ENCODE data around the gene CCSER2. TPM values are rescaled to one million over a fixed set of nuclear protein-coding genes. Genes with fewer than 3 reads are reported as not detected.
A peak's percentile ranks its signal among the peaks of the same experiment; 100 is the strongest.
"Not testable (repeated sequence)": the region's sequence is repeated elsewhere in the genome, so short reads cannot be mapped to it uniquely, and the experiment has no call there.

The CCSER2 gene
- total and polyA plus RNA-seq, 2 donors: 18.4 to 35.8 TPM

DNA sequence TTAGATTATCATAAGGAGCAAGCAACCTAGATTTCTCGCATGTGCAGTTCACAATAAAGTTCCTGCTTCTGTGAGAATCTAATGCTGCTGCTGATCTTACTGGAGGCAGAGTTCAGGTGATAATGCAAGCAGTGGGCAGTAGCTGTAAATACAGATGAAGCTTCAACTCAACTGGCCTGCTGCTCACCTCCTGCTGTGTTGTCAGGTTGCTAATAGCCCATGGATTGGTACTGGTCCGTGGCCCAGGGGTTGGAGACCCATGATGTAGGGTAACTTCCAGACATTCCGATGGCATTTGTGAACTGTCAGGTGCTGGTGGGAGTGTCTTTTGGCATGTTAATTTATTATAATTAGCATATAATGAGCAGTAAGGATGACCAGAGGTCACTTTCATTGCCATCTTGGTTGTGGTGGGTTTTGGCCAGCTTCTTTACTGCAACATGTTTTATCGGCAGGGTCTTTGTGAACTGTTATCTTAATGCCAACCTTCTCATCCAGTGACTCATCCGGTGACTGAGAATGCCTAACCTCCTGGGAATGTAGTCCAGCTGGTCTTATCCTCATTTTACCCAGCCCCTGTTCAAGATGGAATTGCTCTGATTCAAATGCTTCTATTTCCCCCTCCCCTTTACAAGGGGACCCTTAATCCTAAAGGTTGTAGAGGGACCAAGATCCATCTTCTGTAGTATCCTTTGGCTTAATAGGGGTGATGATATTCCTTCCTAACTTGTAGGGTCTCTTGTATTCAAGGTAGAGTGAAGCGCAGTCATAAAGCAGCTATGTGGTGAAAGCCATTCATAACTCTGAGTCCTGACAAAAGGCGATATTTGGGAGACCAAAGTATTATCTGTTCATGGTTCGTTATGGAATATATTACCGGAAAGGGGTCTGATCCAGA lies 165.8 kb downstream of the CCSER2 start:
- H3K9me3 ChIP-seq (ENCODE audit: control insufficient read depth in 2 of 2, insufficient read depth in 1 of 2, low read length in 1 of 2): no peaks in the 10 kb centered on the region
- peaks cover 0 to 3% of the 10 kb centered on the region in 2 donors for H3K36me3 ChIP-seq (ENCODE audit: control insufficient read depth in 2 of 2, insufficient read depth in 2 of 2, low read length in 1 of 2)
- no peak for DNase-seq (ENCODE audit: low read depth in 6 of 9, low spot score in 9 of 9)
- H3K4me3 ChIP-seq (ENCODE audit: low read length in 2 of 2): no peak overlapping the region
- 98% methylated on average over 9 of the region's 9 CpGs for WGBS
- no peaks in the 10 kb centered on the region for H3K4me1 ChIP-seq (ENCODE audit: control insufficient read depth in 2 of 2, insufficient read depth in 2 of 2, low read length in 2 of 2)
- no peaks in the 10 kb centered on the region for H3K27me3 ChIP-seq (ENCODE audit: control insufficient read depth in 2 of 2, insufficient read depth in 1 of 2, low read length in 1 of 2)
- H3K27ac ChIP-seq (ENCODE audit: low read depth in 1 of 2, low read length in 1 of 2): no peak overlapping the region

DNA sequence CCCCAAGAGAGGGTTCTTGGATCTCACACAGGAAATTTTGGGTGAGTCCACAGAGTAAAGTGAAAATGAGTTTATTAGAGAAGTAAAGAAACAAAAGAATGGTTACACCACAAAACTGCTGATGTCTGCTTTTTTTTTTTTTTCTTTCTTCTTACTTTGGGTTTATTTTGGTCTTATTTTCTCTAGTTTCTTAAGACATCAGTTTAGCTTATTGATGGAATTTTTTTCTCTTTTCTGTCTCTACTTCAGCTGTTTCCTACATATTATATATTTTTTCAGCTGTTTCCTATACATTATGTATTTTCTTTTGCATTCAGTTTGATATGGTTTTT lies 166.4 kb downstream of the CCSER2 start:
- no peaks in the 10 kb centered on the region for H3K4me1 ChIP-seq (ENCODE audit: control insufficient read depth in 2 of 2, insufficient read depth in 2 of 2, low read length in 2 of 2)
- no peak overlapping the region for H3K4me3 ChIP-seq (ENCODE audit: low read length in 2 of 2)
- no peak overlapping the region for H3K27ac ChIP-seq (ENCODE audit: low read depth in 1 of 2, low read length in 1 of 2)
- H3K36me3 ChIP-seq (ENCODE audit: control insufficient read depth in 2 of 2, insufficient read depth in 2 of 2, low read length in 1 of 2): peaks cover 0 to 3% of the 10 kb centered on the region in 2 donors
- no peaks in the 10 kb centered on the region for H3K9me3 ChIP-seq (ENCODE audit: control insufficient read depth in 2 of 2, insufficient read depth in 1 of 2, low read length in 1 of 2)
- H3K27me3 ChIP-seq (ENCODE audit: control insufficient read depth in 2 of 2, insufficient read depth in 1 of 2, low read length in 1 of 2): no peaks in the 10 kb centered on the region
- DNase-seq (ENCODE audit: low read depth in 6 of 9, low spot score in 9 of 9): no peak

DNA sequence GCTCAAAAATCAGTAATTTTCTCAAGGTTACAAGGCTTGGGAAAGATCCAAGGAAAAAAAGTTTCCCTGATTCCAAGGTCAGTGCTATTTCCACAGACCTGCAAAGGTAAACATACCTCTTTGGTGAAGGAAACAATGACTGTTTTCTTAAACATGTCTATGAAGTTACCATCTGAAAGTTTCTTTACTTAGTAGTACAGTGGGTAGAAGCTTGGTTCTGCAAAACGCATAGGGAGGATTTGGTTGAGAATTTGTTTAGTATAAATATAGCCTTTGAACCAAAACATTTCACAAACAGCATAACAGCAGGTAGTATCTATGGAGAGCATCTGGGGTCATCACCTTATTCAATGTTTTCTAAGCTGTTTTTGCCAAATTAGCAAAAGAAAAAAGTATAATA lies 169.6 kb downstream of the CCSER2 start:
- Histone ChIP-seq H3K4me1 (ENCODE audit: control insufficient read depth in 2 of 2, insufficient read depth in 2 of 2, low read length in 2 of 2) (no peaks in the 10 kb centered on the region), H3K9me3 (ENCODE audit: control insufficient read depth in 2 of 2, insufficient read depth in 1 of 2, low read length in 1 of 2) (no peaks in the 10 kb centered on the region), H3K27ac (ENCODE audit: low read depth in 1 of 2, low read length in 1 of 2) (no peak overlapping the region), H3K4me3 (ENCODE audit: low read length in 2 of 2) (no peak overlapping the region), H3K27me3 (ENCODE audit: control insufficient read depth in 2 of 2, insufficient read depth in 1 of 2, low read length in 1 of 2) (no peaks in the 10 kb centered on the region), H3K36me3 (ENCODE audit: control insufficient read depth in 2 of 2, insufficient read depth in 2 of 2, low read length in 1 of 2) (peaks cover 0 to 3% of the 10 kb centered on the region in 2 donors)
- WGBS: 91% methylated on average over 1 of the region's 1 CpG
- DNase-seq (ENCODE audit: low read depth in 6 of 9, low spot score in 9 of 9): no peak

DNA sequence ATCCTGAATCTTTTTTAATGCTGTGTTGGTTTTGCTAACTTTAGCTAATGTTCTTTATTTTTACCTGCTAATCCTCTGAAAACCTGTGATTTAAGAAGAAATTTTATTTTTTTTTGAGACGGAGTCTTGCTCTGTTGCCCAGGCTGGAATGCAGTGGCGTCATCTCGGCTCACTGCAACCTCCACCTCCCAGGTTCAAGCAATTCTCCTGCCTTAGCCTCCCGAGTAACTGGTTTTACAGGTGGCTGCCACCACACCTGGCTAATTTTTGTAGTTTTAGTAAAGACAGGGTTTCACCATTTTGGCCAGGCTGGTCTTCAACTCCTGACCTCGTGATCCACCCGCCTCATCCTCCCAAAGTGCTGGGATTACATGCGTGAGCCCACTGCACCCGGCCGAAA lies 170.7 kb downstream of the CCSER2 start:
- H3K4me3 ChIP-seq (ENCODE audit: low read length in 2 of 2); H3K36me3 ChIP-seq (ENCODE audit: control insufficient read depth in 2 of 2, insufficient read depth in 2 of 2, low read length in 1 of 2); H3K27me3 ChIP-seq (ENCODE audit: control insufficient read depth in 2 of 2, insufficient read depth in 1 of 2, low read length in 1 of 2); H3K9me3 ChIP-seq (ENCODE audit: control insufficient read depth in 2 of 2, insufficient read depth in 1 of 2, low read length in 1 of 2); DNase-seq (ENCODE audit: low read depth in 6 of 9, low spot score in 9 of 9); H3K27ac ChIP-seq (ENCODE audit: low read depth in 1 of 2, low read length in 1 of 2); H3K4me1 ChIP-seq (ENCODE audit: control insufficient read depth in 2 of 2, insufficient read depth in 2 of 2, low read length in 2 of 2): not testable (repeated sequence)
- 99% methylated on average over 9 of the region's 9 CpGs for WGBS

DNA sequence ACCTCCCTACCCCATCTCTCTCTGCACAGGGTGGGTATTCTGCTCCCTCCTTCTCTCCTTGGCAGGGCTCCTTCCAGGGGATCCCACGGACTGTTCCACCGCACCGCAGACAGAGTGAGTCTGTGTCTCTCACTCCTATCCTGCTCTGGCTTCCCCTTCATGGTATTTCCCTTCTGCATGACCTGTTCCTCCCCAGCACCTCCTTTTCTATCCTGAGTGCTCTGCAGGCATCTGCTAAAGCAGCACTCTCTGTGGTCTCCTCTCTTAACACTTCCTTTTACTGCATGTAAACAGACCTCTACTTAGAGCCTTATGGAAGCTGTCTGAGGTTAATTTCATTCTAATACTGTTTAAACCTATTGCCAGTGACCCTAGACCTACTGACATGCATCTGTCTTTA lies 171.5 kb downstream of the CCSER2 start:
- no peak overlapping the region for H3K27ac ChIP-seq (ENCODE audit: low read depth in 1 of 2, low read length in 1 of 2)
- no peaks in the 10 kb centered on the region for H3K36me3 ChIP-seq (ENCODE audit: control insufficient read depth in 2 of 2, insufficient read depth in 2 of 2, low read length in 1 of 2)
- 28% methylated on average over 3 of the region's 3 CpGs for WGBS
- no peaks in the 10 kb centered on the region for H3K9me3 ChIP-seq (ENCODE audit: control insufficient read depth in 2 of 2, insufficient read depth in 1 of 2, low read length in 1 of 2)
- H3K4me3 ChIP-seq (ENCODE audit: low read length in 2 of 2): no peak overlapping the region
- no peaks in the 10 kb centered on the region for H3K4me1 ChIP-seq (ENCODE audit: control insufficient read depth in 2 of 2, insufficient read depth in 2 of 2, low read length in 2 of 2)
- peak in 2 of 9 donors; percentile 2 to 19 for DNase-seq (ENCODE audit: low read depth in 6 of 9, low spot score in 9 of 9)
- H3K27me3 ChIP-seq (ENCODE audit: control insufficient read depth in 2 of 2, insufficient read depth in 1 of 2, low read length in 1 of 2): no peaks in the 10 kb centered on the region

DNA sequence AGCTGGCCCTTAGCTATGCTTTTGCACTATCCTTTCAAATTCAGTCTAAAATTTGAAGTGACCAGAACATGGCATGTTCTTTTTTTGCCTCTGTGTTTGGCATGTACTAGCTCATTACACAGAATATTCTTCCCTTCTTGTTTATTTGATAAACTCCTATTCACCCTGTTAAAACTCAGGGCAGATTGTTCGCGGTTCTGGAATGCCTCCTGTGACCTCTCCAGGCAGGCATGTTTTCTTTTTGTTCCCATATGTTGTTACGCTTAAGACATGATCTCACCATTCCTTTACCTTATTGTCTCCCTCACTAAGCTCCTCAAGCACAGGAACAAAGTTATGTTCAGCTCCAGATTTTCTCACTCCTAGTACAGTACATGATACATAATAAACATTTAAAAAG lies 181.7 kb downstream of the CCSER2 start:
- Histone ChIP-seq H3K9me3 (ENCODE audit: control insufficient read depth in 2 of 2, insufficient read depth in 1 of 2, low read length in 1 of 2) (no peaks in the 10 kb centered on the region), H3K4me3 (ENCODE audit: low read length in 2 of 2) (no peak overlapping the region), H3K27ac (ENCODE audit: low read depth in 1 of 2, low read length in 1 of 2) (no peak overlapping the region), H3K27me3 (ENCODE audit: control insufficient read depth in 2 of 2, insufficient read depth in 1 of 2, low read length in 1 of 2) (no peaks in the 10 kb centered on the region), H3K4me1 (ENCODE audit: control insufficient read depth in 2 of 2, insufficient read depth in 2 of 2, low read length in 2 of 2) (no peaks in the 10 kb centered on the region), H3K36me3 (ENCODE audit: control insufficient read depth in 2 of 2, insufficient read depth in 2 of 2, low read length in 1 of 2) (peaks cover 7 to 14% of the 10 kb centered on the region in 2 donors)
- 97% methylated on average over 3 of the region's 3 CpGs for WGBS
- DNase-seq (ENCODE audit: low read depth in 6 of 9, low spot score in 9 of 9): no peak

GRCh38 chr10:84511106-84511505 lies 182.7 kb downstream of the CCSER2 start:
- 97% methylated on average over 2 of the region's 2 CpGs for WGBS
- Histone ChIP-seq H3K4me1 (ENCODE audit: control insufficient read depth in 2 of 2, insufficient read depth in 2 of 2, low read length in 2 of 2) (no peaks in the 10 kb centered on the region), H3K4me3 (ENCODE audit: low read length in 2 of 2) (no peak overlapping the region), H3K27me3 (ENCODE audit: control insufficient read depth in 2 of 2, insufficient read depth in 1 of 2, low read length in 1 of 2) (no peaks in the 10 kb centered on the region), H3K36me3 (ENCODE audit: control insufficient read depth in 2 of 2, insufficient read depth in 2 of 2, low read length in 1 of 2) (peaks cover 7 to 14% of the 10 kb centered on the region in 2 donors), H3K27ac (ENCODE audit: low read depth in 1 of 2, low read length in 1 of 2) (no peak overlapping the region), H3K9me3 (ENCODE audit: control insufficient read depth in 2 of 2, insufficient read depth in 1 of 2, low read length in 1 of 2) (no peaks in the 10 kb centered on the region)
- no peak for DNase-seq (ENCODE audit: low read depth in 6 of 9, low spot score in 9 of 9)

- H3K4me1 ChIP-seq (ENCODE audit: control insufficient read depth in 2 of 2, insufficient read depth in 2 of 2, low read length in 2 of 2): no peaks in the 10 kb centered on the region
- no peak overlapping the region for H3K27ac ChIP-seq (ENCODE audit: low read depth in 1 of 2, low read length in 1 of 2)
- peaks cover 7 to 14% of the 10 kb centered on the region in 2 donors for H3K36me3 ChIP-seq (ENCODE audit: control insufficient read depth in 2 of 2, insufficient read depth in 2 of 2, low read length in 1 of 2)
- H3K9me3 ChIP-seq (ENCODE audit: control insufficient read depth in 2 of 2, insufficient read depth in 1 of 2, low read length in 1 of 2): no peaks in the 10 kb centered on the region
- no peaks in the 10 kb centered on the region for H3K27me3 ChIP-seq (ENCODE audit: control insufficient read depth in 2 of 2, insufficient read depth in 1 of 2, low read length in 1 of 2)
- WGBS: 98% methylated on average over 5 of the region's 5 CpGs
- no peak overlapping the region for H3K4me3 ChIP-seq (ENCODE audit: low read length in 2 of 2)
- no peak for DNase-seq (ENCODE audit: low read depth in 6 of 9, low spot score in 9 of 9)
Measured at GRCh38 chr10:84511709-84512285, 183.4 kb downstream of the CCSER2 start.

- WGBS: 97% methylated on average over 4 of the region's 4 CpGs
- Histone ChIP-seq H3K36me3 (ENCODE audit: control insufficient read depth in 2 of 2, insufficient read depth in 2 of 2, low read length in 1 of 2) (peaks cover 7 to 14% of the 10 kb centered on the region in 2 donors), H3K4me1 (ENCODE audit: control insufficient read depth in 2 of 2, insufficient read depth in 2 of 2, low read length in 2 of 2) (no peaks in the 10 kb centered on the region), H3K9me3 (ENCODE audit: control insufficient read depth in 2 of 2, insufficient read depth in 1 of 2, low read length in 1 of 2) (no peaks in the 10 kb centered on the region), H3K27ac (ENCODE audit: low read depth in 1 of 2, low read length in 1 of 2) (no peak overlapping the region), H3K4me3 (ENCODE audit: low read length in 2 of 2) (no peak overlapping the region), H3K27me3 (ENCODE audit: control insufficient read depth in 2 of 2, insufficient read depth in 1 of 2, low read length in 1 of 2) (no peaks in the 10 kb centered on the region)
- DNase-seq (ENCODE audit: low read depth in 6 of 9, low spot score in 9 of 9): no peak
Measured at GRCh38 chr10:84517554-84517953, 189.2 kb downstream of the CCSER2 start.

Data from thymus (tissue), 11 donors.